ENCODE data around the gene A1CF.

GRCh38 chr10:50927522-50928189 lies 42.2 kb upstream of the A1CF start:
- TF ChIP-seq POLR2A (IDR thresholded peaks at IDR 0.05) = no peak
- TF ChIP-seq CTCF (IDR thresholded peaks at IDR 0.05) = no peak
